GM06990 (cell line): ENCODE measurements around the gene SLC35A2.

Experiments used
- DNase-seq: peaks from one replicate; pipeline ENCODE4 v3.0.0-alpha.2; 2011; ENCODE audit not compliant: insufficient read length; ENCODE audit errors: extremely low read depth
- H3K27me3 ChIP-seq: replicated peaks from 2 replicates; pipeline ENCODE4 v1.6.0; 2011; ENCODE audit warnings: low read length; ENCODE audit not compliant: control insufficient read depth, insufficient read depth
- H3K36me3 ChIP-seq: 2 replicates; pipeline ENCODE4 v1.5.1; 2011; ENCODE audit warnings: low read length; ENCODE audit not compliant: control insufficient read depth, insufficient read depth
- H3K4me3 ChIP-seq: replicated peaks from 2 replicates; pipeline ENCODE4 v1.5.1; 2011; ENCODE audit warnings: low read depth, mild to moderate bottlenecking, control low read depth, low read length
- CTCF ChIP-seq: IDR thresholded peaks from 2 replicates; pipeline ENCODE4 v1.5.1; 2011; ENCODE audit warnings: low read length, control low read depth, mild to moderate bottlenecking, inconsistent platforms; ENCODE audit not compliant: insufficient read depth, poor library complexity, severe bottlenecking

Gene SLC35A2

GRCh38 chrX:48918301-48918642, 6.8 kb upstream of the SLC35A2 start:
- peak overlapping the region; percentile 67 for H3K4me3 ChIP-seq
- DNase-seq, result no peak
- H3K36me3 ChIP-seq, result peaks cover 14% of the 10 kb centered on the region
- no peaks in the 10 kb centered on the region for H3K27me3 ChIP-seq
- no peak for TF ChIP-seq CTCF

GRCh38 chrX:48917139-48918001, 5.9 kb upstream of the SLC35A2 start:
- no peaks in the 10 kb centered on the region for H3K27me3 ChIP-seq
- peak; percentile 86 for DNase-seq
- H3K4me3 ChIP-seq, result peak overlapping the region; percentile 67
- TF ChIP-seq CTCF, result peak; percentile 91
- H3K36me3 ChIP-seq, result peaks cover 12% of the 10 kb centered on the region

GRCh38 chrX:48914593-48915493, 3.4 kb upstream of the SLC35A2 start:
- H3K27me3 ChIP-seq, result no peaks in the 10 kb centered on the region
- no peak overlapping the region; the same call in 1 of the 2 replicates for H3K4me3 ChIP-seq
- no peak for TF ChIP-seq CTCF
- DNase-seq, result no peak
- H3K36me3 ChIP-seq, result peaks cover 12% of the 10 kb centered on the region

GRCh38 chrX:48913605-48914366, 2.3 kb upstream of the SLC35A2 start:
- TF ChIP-seq CTCF, result no peak
- DNase-seq, result no peak
- Histone ChIP-seq H3K27me3 (no peaks in the 10 kb centered on the region), H3K4me3 (no peak overlapping the region; the same call in 1 of the 2 replicates), H3K36me3 (peaks cover 12% of the 10 kb centered on the region)

- Histone ChIP-seq H3K4me3 (peak overlapping the region; percentile 73), H3K36me3 (peaks cover 13% of the 10 kb centered on the region), H3K27me3 (no peaks in the 10 kb centered on the region)
- no peak for DNase-seq
- TF ChIP-seq CTCF, result no peak
These were observed 477 bp downstream of the SLC35A2 start for GRCh38 chrX:48910926-48911411.
